Heart left ventricle (tissue), 16 donors: ENCODE results near the gene CDK4. TPM values are rescaled to one million over a fixed set of nuclear protein-coding genes. Genes with fewer than 3 reads are reported as not detected.

ENCODE experiments used
- ATAC-seq, 4 donors: fragments of 200-7000 bp; cut with Tn5 transposase; one replicate each; pipeline ENCODE4 v1.9.1; 2020 to 2022; ENCODE audit warnings: moderate library complexity in 4 of 4, mild to moderate bottlenecking in 3 of 4, moderate number of reproducible peaks in 1 of 4
- DNase-seq, 5 donors: peaks; one replicate each; pipeline ENCODE4 v3.0.0-alpha.2; 2020
- H3K27ac ChIP-seq, 12 donors: fragments of 200-600 bp; sonication (generic) in 4 of 12; one replicate each; pipeline versions ENCODE4 v1.5.0 to v1.8.0; 2016 to 2022; ENCODE audit warnings: mild to moderate bottlenecking in 2 of 12
- H3K27me3 ChIP-seq, 9 donors: fragments of 200-600 bp; sonication (generic) in 2 of 9; one replicate each; pipeline versions ENCODE4 v1.5.1 to v1.8.0; 2016 to 2022; ENCODE audit warnings: mild to moderate bottlenecking in 3 of 9
- H3K36me3 ChIP-seq, 9 donors: fragments of 200-600 bp; sonication (generic) in 2 of 9; one replicate each; pipeline versions ENCODE4 v1.5.0 to v1.8.0; 2018 to 2022; ENCODE audit warnings: mild to moderate bottlenecking in 2 of 9
- H3K4me1 ChIP-seq, 12 donors: fragments of 200-600 bp; sonication (generic) in 4 of 12; one replicate each; pipeline versions ENCODE4 v1.5.0 to v1.8.0; 2016 to 2022; ENCODE audit warnings: mild to moderate bottlenecking in 3 of 12
- H3K4me3 ChIP-seq, 12 donors: fragments of 200-600 bp; sonication (generic) in 4 of 12; one replicate each; pipeline versions ENCODE4 v1.5.0 to v1.8.0; 2017 to 2022; ENCODE audit warnings: mild to moderate bottlenecking in 9 of 12, moderate library complexity in 4 of 12
- H3K9me3 ChIP-seq, 12 donors: fragments of 200-600 bp; sonication (generic) in 4 of 12; one replicate each; pipeline versions ENCODE4 v1.5.0 to v1.8.0; 2016 to 2022; ENCODE audit warnings: mild to moderate bottlenecking in 1 of 12
- POLR2A ChIP-seq, 2 donors: fragments of 450-650 bp; IDR thresholded peaks; one replicate each; pipeline ENCODE4 v1.6.1; 2017; ENCODE audit warnings: antibody characterized with exemption in 2 of 2, mild to moderate bottlenecking in 2 of 2, moderate library complexity in 2 of 2
- WGBS, 4 donors: extraction: QIAGEN DNeasy Blood & Tissue Kit in 2 of 4; methylation state at CpG; one replicate each; pipeline versions ENCODE4 v1.1.5 to v1.1.7; 2013 to 2018; 5-methylcytosine and 5-hydroxymethylcytosine counted together
- intact Hi-C, 10 donors: fragments of 100-400 bp; cut with DNase I; formaldehyde crosslinking; loops; one replicate each; pipeline versions ENCODE4 v1.11.1 to v1.14.2; 2022
- polyA plus RNA-seq, 2 donors: library from polyadenylated mRNA; stranded (reverse); fragments of 200-250 nt; gene quantifications; one replicate each; pipeline ENCODE4 v1.2.3, GENCODE V29; 2013
- total RNA-seq, 9 donors: library from RNA; depleted of rRNA in 2 of 9; stranded (reverse); fragments of >200 nt in 2 of 9; fragmentation: NEBNext Ultra II Directional in 3 of 9; extraction: Animal tissue kit (Norgen Biotek cat#: 25700) in 3 of 9; gene quantifications; one replicate each; pipeline versions ENCODE4 v1.1.0 to v1.2.4, GENCODE V29; 2016 to 2023
- TF ChIP-seq, protein P1 (sequence below), 12 donors: fragments of 200-600 bp; sonication (generic) in 4 of 12; IDR thresholded peaks; one replicate each; pipeline versions ENCODE4 v1.5.0 to v1.8.0; 2018 to 2022; ENCODE audit warnings: antibody characterized with exemption in 12 of 12, mild to moderate bottlenecking in 5 of 12
- donor health status: ischemic (EF 13 %, LVEDD 7.1; RV severe dilation, severe dysfunction).
- donor health status: healthy with polysubstance abuse.
- donor health status: DM: no; HTN: yes; CAD: no.
- donor health status: DM: no; HTN: no; CAD: no.
- donor health status: ischemic (EF 25% LVEDD 6.9; RV normal size, moderate dysfunction).
- donor health status: ischemic (EF 25% LVEDD 5.7; RV mildly dilated, moderate dysfunction).
- donor health status: healthy.
- donor health status: DM: yes; HTN: yes; CAD: no.
- donor health status: ischemic (EF 35%, LVEDD 5.7; RV mildly dilated, moderate dysfunction).
- donor health status: nonischemic (EF 11% LVEDD 7.7; RV severe dilation, severe dysfunction).
- donor health status: DM: yes; HTN: yes; CAD: no.
- donor health status: PGD.
- donor health status: ischemic (EF 29% LVEDD 5.4; RV normal size, mild dysfunction).
- donor health status: nonischemic (EF 23%, LVEDD 6.1; RV moderate dilation, normal function).

The CDK4 gene
- total and polyA plus RNA-seq, 11 donors: 23.4 to 81.9 (median 50.2) TPM

DNA sequence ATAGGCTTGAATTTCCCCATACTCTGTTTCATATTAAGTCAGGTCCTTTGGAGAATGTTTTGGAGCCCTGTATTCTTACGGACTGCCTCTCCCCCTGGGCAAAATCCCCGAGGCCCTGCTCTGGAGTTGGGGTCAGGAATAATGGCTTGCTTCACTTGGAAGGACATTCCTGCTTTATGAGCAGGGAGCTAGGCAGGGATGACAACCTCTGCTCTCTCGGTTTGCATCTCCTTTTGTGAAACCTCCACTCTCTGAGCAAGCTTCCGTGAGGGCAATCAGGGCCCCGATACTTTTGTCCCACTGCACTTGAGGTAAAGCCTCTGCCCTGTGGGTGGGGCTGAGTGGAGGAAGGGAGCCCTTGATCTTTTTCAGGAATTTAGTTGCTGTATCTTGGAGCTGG, 38.9 kb downstream of the CDK4 start:
- 89 to 94% (median 92%) methylated on average over 5 of the region's 5 CpGs for WGBS, 4 donors
- H3K36me3 ChIP-seq: peaks cover 0 to 91% (median 65%) of the 10 kb centered on the region in 9 donors
- peaks cover 0 to 3% (median 0%) of the 10 kb centered on the region in 12 donors for H3K9me3 ChIP-seq
- H3K4me1 ChIP-seq: no peaks in the 10 kb centered on the region
- no peak overlapping the region for H3K27ac ChIP-seq
- intact Hi-C loops: no loop called here
- DNase-seq (no peak), ATAC-seq (no peak)
- no peak for TF ChIP-seq POLR2A (IDR thresholded peaks at IDR 0.05)
- TF ChIP-seq, protein P1, sequence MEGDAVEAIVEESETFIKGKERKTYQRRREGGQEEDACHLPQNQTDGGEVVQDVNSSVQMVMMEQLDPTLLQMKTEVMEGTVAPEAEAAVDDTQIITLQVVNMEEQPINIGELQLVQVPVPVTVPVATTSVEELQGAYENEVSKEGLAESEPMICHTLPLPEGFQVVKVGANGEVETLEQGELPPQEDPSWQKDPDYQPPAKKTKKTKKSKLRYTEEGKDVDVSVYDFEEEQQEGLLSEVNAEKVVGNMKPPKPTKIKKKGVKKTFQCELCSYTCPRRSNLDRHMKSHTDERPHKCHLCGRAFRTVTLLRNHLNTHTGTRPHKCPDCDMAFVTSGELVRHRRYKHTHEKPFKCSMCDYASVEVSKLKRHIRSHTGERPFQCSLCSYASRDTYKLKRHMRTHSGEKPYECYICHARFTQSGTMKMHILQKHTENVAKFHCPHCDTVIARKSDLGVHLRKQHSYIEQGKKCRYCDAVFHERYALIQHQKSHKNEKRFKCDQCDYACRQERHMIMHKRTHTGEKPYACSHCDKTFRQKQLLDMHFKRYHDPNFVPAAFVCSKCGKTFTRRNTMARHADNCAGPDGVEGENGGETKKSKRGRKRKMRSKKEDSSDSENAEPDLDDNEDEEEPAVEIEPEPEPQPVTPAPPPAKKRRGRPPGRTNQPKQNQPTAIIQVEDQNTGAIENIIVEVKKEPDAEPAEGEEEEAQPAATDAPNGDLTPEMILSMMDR (IDR thresholded peaks at IDR 0.05): no peak
- H3K27me3 ChIP-seq: no peaks in the 10 kb centered on the region
- no peak overlapping the region for H3K4me3 ChIP-seq

DNA sequence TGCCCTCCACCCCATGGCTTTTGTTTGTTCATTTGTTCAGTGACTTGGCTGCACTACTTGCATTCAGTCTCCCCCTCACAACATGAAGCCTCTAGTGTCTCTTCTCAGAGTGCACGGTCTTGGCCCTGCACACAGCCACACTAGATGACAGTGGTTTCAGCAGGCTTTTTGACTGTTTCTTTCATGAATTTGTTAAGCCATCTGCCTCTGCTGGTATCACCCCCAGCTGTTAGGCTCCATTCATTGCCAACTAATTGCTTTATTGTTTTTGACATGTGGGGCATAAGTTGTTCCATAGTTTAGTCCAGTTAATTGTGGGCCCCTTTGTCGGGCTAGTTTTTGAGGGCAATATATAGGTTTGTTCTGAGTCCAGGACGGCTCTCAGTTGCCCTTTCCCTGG, 39.4 kb downstream of the CDK4 start:
- TF ChIP-seq, protein P1 (IDR thresholded peaks at IDR 0.05): no peak
- TF ChIP-seq POLR2A (IDR thresholded peaks at IDR 0.05): no peak
- Histone ChIP-seq H3K27ac (no peak overlapping the region), H3K4me3 (no peak overlapping the region), H3K27me3 (no peaks in the 10 kb centered on the region), H3K9me3 (peaks cover 0 to 3% (median 0%) of the 10 kb centered on the region in 12 donors), H3K36me3 (peaks cover 0 to 91% (median 65%) of the 10 kb centered on the region in 9 donors), H3K4me1 (no peaks in the 10 kb centered on the region)
- intact Hi-C loops: no loop called here
- DNase-seq: no peak
- 94 to 96% (median 95%) methylated on average over 3 of the region's 3 CpGs for WGBS, 4 donors
- no peak for ATAC-seq

DNA sequence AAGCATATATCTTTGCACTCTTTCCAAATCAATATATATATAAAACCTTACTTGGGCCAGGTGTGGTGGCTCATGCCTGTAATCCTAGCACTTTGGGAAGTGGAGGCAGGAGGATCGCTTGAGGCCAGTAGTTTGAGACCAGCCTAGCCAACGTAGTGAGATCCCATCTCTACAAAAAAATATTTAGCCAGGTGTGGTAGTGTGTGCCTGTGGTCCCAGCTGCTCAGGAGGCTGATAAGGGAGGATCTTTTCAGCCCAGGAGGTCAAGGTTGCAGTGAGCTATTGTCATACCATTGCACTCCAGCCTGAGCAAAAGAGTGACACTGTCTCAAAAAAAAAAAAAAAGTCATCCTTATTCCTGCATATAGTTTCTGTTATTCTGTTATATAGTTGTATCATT, 43.8 kb downstream of the CDK4 start:
- intact Hi-C loops: no loop called here
- Histone ChIP-seq H3K4me3 (no peak overlapping the region), H3K27me3 (no peaks in the 10 kb centered on the region), H3K4me1 (no peaks in the 10 kb centered on the region), H3K27ac (no peak overlapping the region), H3K9me3 (peaks cover 0 to 13% (median 4%) of the 10 kb centered on the region in 12 donors), H3K36me3 (peaks cover 0 to 90% (median 72%) of the 10 kb centered on the region in 9 donors)
- WGBS, 4 donors: 89 to 97% (median 94%) methylated on average over 2 of the region's 2 CpGs
- ATAC-seq (no peak), DNase-seq (no peak)
- TF ChIP-seq, protein P1 (IDR thresholded peaks at IDR 0.05): no peak
- no peak for TF ChIP-seq POLR2A (IDR thresholded peaks at IDR 0.05)

DNA sequence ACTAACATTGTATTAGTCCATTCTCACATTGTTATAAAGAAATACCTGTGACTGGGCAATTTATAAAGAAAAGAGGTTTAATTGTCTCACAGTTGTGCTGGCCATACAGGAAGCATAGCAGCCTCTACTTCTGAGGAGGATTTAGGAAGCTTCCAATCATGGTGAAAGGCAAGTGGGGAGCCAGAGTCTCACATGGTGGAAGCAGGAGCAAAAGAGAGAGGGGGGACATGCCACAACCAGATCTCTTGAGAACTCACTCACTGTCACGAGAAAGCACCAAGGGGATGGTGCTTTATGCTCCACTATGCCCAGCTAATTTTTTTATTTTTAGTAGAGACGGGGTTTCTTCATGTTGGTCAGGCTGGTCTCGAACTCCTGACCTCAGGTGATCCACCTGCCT, 44.9 kb downstream of the CDK4 start:
- WGBS, 4 donors: 73 to 96% (median 92%) methylated on average over 3 of the region's 3 CpGs
- no peak overlapping the region for H3K4me3 ChIP-seq
- H3K27ac ChIP-seq: no peak overlapping the region
- no peaks in the 10 kb centered on the region for H3K4me1 ChIP-seq
- DNase-seq (no peak), ATAC-seq (no peak)
- intact Hi-C loops: no loop called here
- H3K27me3 ChIP-seq: no peaks in the 10 kb centered on the region
- H3K9me3 ChIP-seq: peaks cover 0 to 14% (median 4%) of the 10 kb centered on the region in 12 donors
- peaks cover 0 to 92% (median 71%) of the 10 kb centered on the region in 9 donors for H3K36me3 ChIP-seq
- TF ChIP-seq, protein P1 (IDR thresholded peaks at IDR 0.05): no peak
- no peak for TF ChIP-seq POLR2A (IDR thresholded peaks at IDR 0.05)
